Mucosa of descending colon (tissue), 3 donors: ENCODE data around the gene NT5C3B. TPM values are rescaled to one million over a fixed set of nuclear protein-coding genes. Genes with fewer than 3 reads are reported as not detected.

Experiments
- ATAC-seq: fragments of 200-7000 bp; cut with Tn5 transposase; one replicate; pipeline ENCODE4 v1.9.1; 2020; ENCODE audit warnings: mild to moderate bottlenecking, moderate library complexity
- DNase-seq, 3 donors: peaks; one replicate each; pipeline ENCODE4 v3.0.0-alpha.2; 2020
- H3K36me3 ChIP-seq: fragments of 200-600 bp; one replicate; pipeline ENCODE4 v1.8.0; 2021; ENCODE audit warnings: low read depth, mild to moderate bottlenecking
- H3K4me1 ChIP-seq: fragments of 200-600 bp; one replicate; pipeline ENCODE4 v1.8.0; 2021; ENCODE audit warnings: low read depth, mild to moderate bottlenecking
- H3K4me3 ChIP-seq: fragments of 200-600 bp; one replicate; pipeline ENCODE4 v1.8.0; 2021; ENCODE audit warnings: mild to moderate bottlenecking
- H3K9me3 ChIP-seq: fragments of 200-600 bp; one replicate; pipeline ENCODE4 v1.8.0; 2021; ENCODE audit warnings: mild to moderate bottlenecking
- CTCF ChIP-seq: fragments of 200-600 bp; IDR thresholded peaks from one replicate; pipeline ENCODE4 v1.8.0; 2022; ENCODE audit warnings: antibody characterized with exemption, mild to moderate bottlenecking
- intact Hi-C, 2 donors: fragments of 100-400 bp; cut with DNase I in 1 of 2; cut with micrococcal nuclease in 1 of 2; formaldehyde crosslinking; loops; one replicate each; pipeline versions ENCODE4 v1.11.0 to v1.11.1; 2022; cut with DNase I, micrococcal nuclease
- total RNA-seq, 3 donors: library from RNA; stranded (reverse); fragmentation: NEBNext Ultra II Directional in 2 of 3; extraction: Animal tissue kit (Norgen Biotek cat#: 25700) in 2 of 3; gene quantifications; one replicate each; pipeline versions ENCODE4 v1.2.1 to v1.2.4, GENCODE V29; 2021 to 2023
- donor health status: DM: no; HTN: no; CAD: no; lungs with moderate emphysema.
- donor health status: DM: no; HTN: no; CAD: no.
- donor health status: DM: no; HTN: yes; CAD: no.

The NT5C3B gene
- total RNA-seq, 3 donors from 2014 or later, result 17.8 to 46.5 (median 19.1) TPM

- peak in 1 of 3 donors; percentile 42 for DNase-seq
- intact Hi-C loops, result no loop called here
- H3K4me3 ChIP-seq, result no peak overlapping the region
- H3K36me3 ChIP-seq, result no peaks in the 10 kb centered on the region
- no peaks in the 10 kb centered on the region for H3K4me1 ChIP-seq
- no peaks in the 10 kb centered on the region for H3K9me3 ChIP-seq
- no peak for ATAC-seq
- TF ChIP-seq CTCF, result no peak
Observed at GRCh38 chr17:41818024-41818423, 18.0 kb downstream of the NT5C3B start.

DNA sequence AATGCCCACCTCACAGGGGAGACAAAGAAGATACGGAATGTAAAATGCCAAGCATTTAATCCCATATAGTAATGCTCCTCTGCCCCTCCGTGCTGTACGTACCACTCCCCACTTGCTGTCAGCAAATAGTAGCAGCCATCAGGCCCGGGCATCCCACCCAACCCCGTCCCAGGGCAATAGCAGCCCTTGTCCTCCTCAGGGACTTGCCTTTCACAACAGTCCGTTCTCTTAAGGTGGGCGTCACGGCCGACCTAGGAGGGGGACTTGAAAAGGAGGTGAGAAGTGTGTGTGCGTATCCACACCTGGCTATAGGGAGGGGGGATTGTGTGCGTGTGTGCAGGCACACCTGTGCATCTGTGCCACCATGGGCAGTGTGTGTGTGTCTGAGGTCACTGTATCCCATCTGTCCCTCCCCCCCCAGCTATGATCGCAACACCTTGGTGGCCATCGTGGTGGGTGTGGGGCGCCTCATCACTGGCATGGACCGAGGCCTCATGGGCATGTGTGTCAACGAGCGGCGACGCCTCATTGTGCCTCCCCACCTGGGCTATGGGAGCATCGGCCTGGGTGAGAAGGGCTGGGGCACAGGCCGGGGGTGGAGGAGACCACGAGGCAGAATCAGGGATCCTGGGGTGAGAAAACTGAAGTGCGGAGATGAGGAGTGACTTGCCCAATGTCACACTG, 19.3 kb downstream of the NT5C3B start:
- no peak for TF ChIP-seq CTCF
- H3K4me3 ChIP-seq, result no peak overlapping the region
- intact Hi-C loops, result no loop called here
- H3K9me3 ChIP-seq, result no peaks in the 10 kb centered on the region
- DNase-seq (peak in 1 of 3 donors; percentile 36), ATAC-seq (no peak)
- no peaks in the 10 kb centered on the region for H3K36me3 ChIP-seq
- H3K4me1 ChIP-seq, result peaks cover 6% of the 10 kb centered on the region

DNA sequence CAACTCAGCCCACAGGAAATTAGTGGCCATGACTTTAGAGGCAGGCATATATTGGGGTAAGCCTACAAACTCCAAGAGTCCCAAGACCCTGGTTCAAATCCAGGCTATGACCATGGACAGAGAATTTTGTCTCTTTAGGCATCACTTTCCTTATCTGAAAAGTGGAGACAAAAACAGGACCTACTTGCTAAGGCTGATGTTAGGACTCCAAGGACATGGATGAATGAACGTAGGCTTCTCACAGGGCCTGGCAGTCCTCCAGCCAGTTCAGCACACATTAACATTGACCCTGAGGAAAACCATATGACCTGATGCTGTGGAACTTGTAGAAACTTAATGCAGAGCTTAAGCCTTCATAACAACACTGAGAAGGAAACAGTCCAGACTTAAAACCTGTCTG, 21.8 kb downstream of the NT5C3B start:
- Histone ChIP-seq H3K9me3 (no peaks in the 10 kb centered on the region), H3K4me3 (no peak overlapping the region), H3K36me3 (no peaks in the 10 kb centered on the region), H3K4me1 (peaks cover 22% of the 10 kb centered on the region)
- TF ChIP-seq CTCF, result no peak
- intact Hi-C loops, result no loop called here
- DNase-seq, result no peak
- ATAC-seq, result no peak

- DNase-seq (no peak), ATAC-seq (no peak)
- Histone ChIP-seq H3K4me1 (peaks cover 22% of the 10 kb centered on the region), H3K4me3 (no peak overlapping the region), H3K36me3 (no peaks in the 10 kb centered on the region), H3K9me3 (no peaks in the 10 kb centered on the region)
- intact Hi-C loops, result no loop called here
- no peak for TF ChIP-seq CTCF
Observed at GRCh38 chr17:41813699-41814124, 22.3 kb downstream of the NT5C3B start.

GRCh38 chr17:41813152-41813680, 22.8 kb downstream of the NT5C3B start:
- DNase-seq (no peak), ATAC-seq (no peak)
- Histone ChIP-seq H3K4me3 (no peak overlapping the region), H3K36me3 (no peaks in the 10 kb centered on the region), H3K9me3 (no peaks in the 10 kb centered on the region), H3K4me1 (peaks cover 23% of the 10 kb centered on the region)
- no peak for TF ChIP-seq CTCF
- intact Hi-C loops, result no loop called here
